Common myeloid progenitor, CD34-positive (primary cell): ENCODE measurements around the gene CFAP251.
A peak's percentile ranks its signal among the peaks of the same experiment; 100 is the strongest.

Experiments
- CTCF ChIA-PET: fragments of 350-600 bp; sonication (Branson Sonifier 250); formaldehyde crosslinking; loops from one replicate; lab custom pipeline; 2021; ENCODE audit warnings: antibody characterized with exemption; lab: Charles Lee
- POLR2A ChIA-PET: fragments of 350-600 bp; sonication (Branson Sonifier 250); formaldehyde crosslinking; loops from one replicate; lab custom pipeline; 2021; ENCODE audit warnings: antibody characterized with exemption; lab: Charles Lee
- DNase-seq, 3 donors: peaks; one replicate each; pipeline versions ENCODE4 v3.0.0 to v3.0.0-alpha.2; 2013
- H3K27ac ChIP-seq, 2 experiments: 1 replicate in 1 of 2; 2 replicates in 1 of 2; pipeline ENCODE4 v1.7.0; 2013; ENCODE audit warnings: inconsistent platforms in 2 of 2, low read length in 2 of 2, mild to moderate bottlenecking in 2 of 2, low read depth in 1 of 2, moderate library complexity in 1 of 2; ENCODE audit not compliant: severe bottlenecking in 2 of 2, insufficient read depth in 1 of 2, poor library complexity in 1 of 2
- H3K27me3 ChIP-seq, 5 experiments: replicated peaks in 2 of 5; 1 replicate in 3 of 5; 2 replicates in 2 of 5; pipeline versions ENCODE4 v1.6.1 to v1.7.0; 2013; ENCODE audit warnings: low read length in 4 of 5, mild to moderate bottlenecking in 2 of 5, moderate library complexity in 2 of 5, inconsistent platforms in 1 of 5; ENCODE audit not compliant: insufficient read depth in 5 of 5, control insufficient read depth in 4 of 5
- H3K36me3 ChIP-seq, 4 experiments: 1 replicate in 2 of 4; 2 replicates in 2 of 4; pipeline versions ENCODE4 v1.6.1 to v1.7.0; 2013; ENCODE audit warnings: low read length in 3 of 4, control low read depth in 1 of 4, mild to moderate bottlenecking in 1 of 4; ENCODE audit not compliant: control insufficient read depth in 4 of 4, insufficient read depth in 4 of 4
- H3K4me1 ChIP-seq, 4 experiments: 1 replicate in 3 of 4; 2 replicates in 1 of 4; pipeline versions ENCODE4 v1.6.1 to v1.7.1; 2013; ENCODE audit warnings: low read length in 3 of 4, mild to moderate bottlenecking in 3 of 4, control low read depth in 1 of 4, inconsistent platforms in 1 of 4, moderate library complexity in 1 of 4; ENCODE audit not compliant: control insufficient read depth in 4 of 4, insufficient read depth in 4 of 4; ENCODE audit errors: control extremely low read depth in 1 of 4
- H3K4me3 ChIP-seq, 7 experiments: 1 replicate in 4 of 7; 2 replicates in 3 of 7; pipeline versions ENCODE4 v1.5.1 to v1.7.0; 2013; ENCODE audit warnings: mild to moderate bottlenecking in 7 of 7, low read length in 6 of 7, moderate library complexity in 6 of 7, inconsistent platforms in 2 of 7, low read depth in 2 of 7, control low read depth in 1 of 7; ENCODE audit not compliant: insufficient read depth in 4 of 7, control insufficient read depth in 1 of 7; ENCODE audit errors: extremely low read depth in 1 of 7
- H3K9me3 ChIP-seq, 5 experiments: 1 replicate in 4 of 5; 2 replicates in 1 of 5; pipeline versions ENCODE4 v1.6.1 to v1.7.1; 2013; ENCODE audit warnings: low read length in 4 of 5, mild to moderate bottlenecking in 2 of 5, inconsistent platforms in 1 of 5, low read depth in 1 of 5, moderate library complexity in 1 of 5; ENCODE audit not compliant: control insufficient read depth in 4 of 5, insufficient read depth in 2 of 5; ENCODE audit errors: control extremely low read depth in 1 of 5
- WGBS: methylation state at CpG from one replicate; pipeline ENCODE4 v1.1.5; 2013; ENCODE audit not compliant: insufficient coverage; 5-methylcytosine and 5-hydroxymethylcytosine counted together

The CFAP251 gene

GRCh38 chr12:121961195-121961879, 42.9 kb downstream of the CFAP251 start:
- Histone ChIP-seq H3K4me1 (peaks cover 0 to 4% (median 0%) of the 10 kb centered on the region in 4 experiments), H3K9me3 (no peaks in the 10 kb centered on the region), H3K27ac (no peak overlapping the region), H3K27me3 (no peaks in the 10 kb centered on the region), H3K4me3 (no peak overlapping the region), H3K36me3 (no peaks in the 10 kb centered on the region)
- ChIA-PET CTCF (interaction anchor here (1.2 to 3.0 kb wide), 4 partner anchors 10 to 22 kb away, joined by 3 to 8 read pairs (median 6); no protein-coding TSS in a partner anchor), POLR2A (interaction anchor here (1.0 kb wide), 1 partner anchor 31 kb away, joined by 3 read pairs; no protein-coding TSS in a partner anchor)
- DNase-seq = no peak
- 93% methylated on average over 3 of the region's 5 CpGs for WGBS

- H3K4me1 ChIP-seq = peaks cover under 1 to 11% (median 6%) of the 10 kb centered on the region in 4 experiments
- WGBS = 100% methylated on average over 9 of the region's 15 CpGs
- no peak overlapping the region for H3K27ac ChIP-seq
- no peak overlapping the region for H3K4me3 ChIP-seq
- POLR2A ChIA-PET = no interaction called here
- no peaks in the 10 kb centered on the region for H3K36me3 ChIP-seq
- CTCF ChIA-PET = interaction anchor here (0.6 to 3.0 kb wide), 7 partner anchors 11 to 126 kb away, joined by 3 to 8 read pairs (median 4); no protein-coding TSS in a partner anchor
- H3K9me3 ChIP-seq = no peaks in the 10 kb centered on the region
- no peaks in the 10 kb centered on the region for H3K27me3 ChIP-seq
- no peak for DNase-seq
Measured at GRCh38 chr12:121963341-121964018, 45.1 kb downstream of the CFAP251 start.

GRCh38 chr12:121964813-121965643, 46.6 kb downstream of the CFAP251 start:
- DNase-seq = no peak
- Histone ChIP-seq H3K4me1 (peaks cover 3 to 27% (median 21%) of the 10 kb centered on the region in 4 experiments), H3K27ac (no peak overlapping the region), H3K9me3 (no peaks in the 10 kb centered on the region), H3K4me3 (no peak overlapping the region), H3K27me3 (no peaks in the 10 kb centered on the region), H3K36me3 (no peaks in the 10 kb centered on the region)
- ChIA-PET CTCF (interaction anchor here (1.2 to 1.8 kb wide), 3 partner anchors 10 to 49 kb away, joined by 3 to 5 read pairs (median 4); no protein-coding TSS in a partner anchor), POLR2A (no interaction called here)
- no CpG with 5 or more reads among the region's 9 CpGs for WGBS

GRCh38 chr12:121966959-121967358, 48.6 kb downstream of the CFAP251 start:
- peaks cover 5 to 37% (median 32%) of the 10 kb centered on the region in 4 experiments for H3K4me1 ChIP-seq
- H3K4me3 ChIP-seq = no peak overlapping the region
- POLR2A ChIA-PET = interaction anchor here (0.6 kb wide), 1 partner anchor 46 kb away, joined by 3 read pairs; no protein-coding TSS in a partner anchor
- CTCF ChIA-PET = interaction anchor here (1.0 to 1.3 kb wide), 2 partner anchors 10 to 56 kb away, joined by 3 read pairs; no protein-coding TSS in a partner anchor
- H3K9me3 ChIP-seq = no peaks in the 10 kb centered on the region
- H3K27me3 ChIP-seq = no peaks in the 10 kb centered on the region
- no peak overlapping the region for H3K27ac ChIP-seq
- 100% methylated on average over 4 of the region's 5 CpGs for WGBS
- no peak for DNase-seq
- no peaks in the 10 kb centered on the region for H3K36me3 ChIP-seq

GRCh38 chr12:121968876-121969275, 50.5 kb downstream of the CFAP251 start:
- Histone ChIP-seq H3K9me3 (peaks cover 0 to 7% (median 4%) of the 10 kb centered on the region in 5 experiments), H3K4me1 (peaks cover 5 to 37% (median 32%) of the 10 kb centered on the region in 4 experiments), H3K36me3 (no peaks in the 10 kb centered on the region), H3K4me3 (peak overlapping the region in 2 of 7 experiments; percentile 7 to 14), H3K27ac (peak overlapping the region in 1 of 2 experiments; percentile 39), H3K27me3 (no peaks in the 10 kb centered on the region)
- WGBS = 11% methylated on average over 10 of the region's 10 CpGs
- POLR2A ChIA-PET = interaction anchor here (1.3 to 1.8 kb wide), 2 partner anchors 23 to 52 kb away, joined by 4 to 6 read pairs; partner anchors contain the start of gene BCL7A
- DNase-seq = peak; percentile 52 to 88 (median 83)
- CTCF ChIA-PET = interaction anchor here (0.8 to 1.6 kb wide), 8 partner anchors 10 to 52 kb away, joined by 3 to 7 read pairs (median 4); no protein-coding TSS in a partner anchor

- Histone ChIP-seq H3K4me1 (peaks cover 5 to 37% (median 32%) of the 10 kb centered on the region in 4 experiments), H3K9me3 (peaks cover 0 to 7% (median 4%) of the 10 kb centered on the region in 5 experiments), H3K4me3 (no peak overlapping the region), H3K27ac (no peak overlapping the region), H3K27me3 (no peaks in the 10 kb centered on the region), H3K36me3 (no peaks in the 10 kb centered on the region)
- ChIA-PET POLR2A (interaction anchor here (1.3 to 1.8 kb wide), 2 partner anchors 22 to 52 kb away, joined by 4 to 6 read pairs; partner anchors contain the start of gene BCL7A), CTCF (interaction anchor here (0.7 to 1.6 kb wide), 4 partner anchors 11 to 52 kb away, joined by 3 to 7 read pairs (median 4); partner anchors contain the start of gene BCL7A)
- DNase-seq = no peak
- 100% methylated on average over 1 of the region's 4 CpGs for WGBS
Measured at GRCh38 chr12:121969726-121970125, 51.3 kb downstream of the CFAP251 start.
